Natural killer cell (primary cell): ENCODE measurements around the gene SLC16A9. TPM values are rescaled to one million over a fixed set of nuclear protein-coding genes. Genes with fewer than 3 reads are reported as not detected.
"Not testable (repeated sequence)": the region's sequence is repeated elsewhere in the genome, so short reads cannot be mapped to it uniquely, and the experiment has no call there.

Experiments
- ATAC-seq, 3 donors: fragments of 150-1000 bp in 2 of 3; fragments of 200-7000 bp in 1 of 3; cut with Tn5 transposase; 1 replicate in 1 of 3; 2 replicates in 2 of 3; pipeline ENCODE4 v1.10.0; 2021; ENCODE audit warnings: mild to moderate bottlenecking in 2 of 3, moderate library complexity in 2 of 3
- DNase-seq, 2 donors: peaks; one replicate each; pipeline versions ENCODE4 v3.0.0 to v3.0.0-alpha.2; 2013 to 2021; ENCODE audit warnings: mixed read lengths in 1 of 2
- H3K27ac ChIP-seq: one replicate; pipeline ENCODE4 v1.5.1; 2013; ENCODE audit warnings: mild to moderate bottlenecking, low read length
- H3K27me3 ChIP-seq: one replicate; pipeline ENCODE4 v1.6.1; 2013; ENCODE audit warnings: low read length; ENCODE audit not compliant: control insufficient read depth, insufficient read depth
- H3K36me3 ChIP-seq: one replicate; pipeline ENCODE4 v1.6.1; 2013; ENCODE audit warnings: low read length; ENCODE audit not compliant: control insufficient read depth, insufficient read depth
- H3K4me1 ChIP-seq: one replicate; pipeline ENCODE4 v1.6.1; 2013; ENCODE audit warnings: low read length; ENCODE audit not compliant: control insufficient read depth, insufficient read depth
- H3K4me3 ChIP-seq: one replicate; pipeline ENCODE4 v1.5.1; 2013; ENCODE audit warnings: low read length
- H3K9me3 ChIP-seq: one replicate; pipeline ENCODE4 v1.6.1; 2013; ENCODE audit warnings: low read length; ENCODE audit not compliant: control insufficient read depth, insufficient read depth
- H3K27ac Mint-ChIP-seq, 2 donors: one replicate each; pipeline ENCODE4 v1.8.0; 2022; ENCODE audit warnings: mild to moderate bottlenecking in 2 of 2, mixed read lengths in 2 of 2, moderate library complexity in 1 of 2
- H3K27me3 Mint-ChIP-seq, 2 donors: one replicate each; pipeline ENCODE4 v1.8.0; 2022; ENCODE audit warnings: low read depth in 2 of 2, mixed read lengths in 2 of 2
- H3K36me3 Mint-ChIP-seq: one replicate; pipeline ENCODE4 v1.8.0; 2022; ENCODE audit warnings: mixed read lengths
- H3K4me1 Mint-ChIP-seq, 2 donors: one replicate each; pipeline ENCODE4 v1.8.0; 2022; ENCODE audit warnings: mixed read lengths in 2 of 2
- H3K4me3 Mint-ChIP-seq: one replicate; pipeline ENCODE4 v1.8.0; 2022; ENCODE audit warnings: mild to moderate bottlenecking, moderate library complexity, mixed read lengths
- H3K9me3 Mint-ChIP-seq, 2 donors: one replicate each; pipeline ENCODE4 v1.8.0; 2022; ENCODE audit warnings: mixed read lengths in 2 of 2
- CTCF ChIP-seq: fragments of 200-600 bp; IDR thresholded peaks from one replicate; pipeline ENCODE4 v1.8.0; 2022; ENCODE audit warnings: antibody characterized with exemption
- WGBS: methylation state at CpG from one replicate; pipeline ENCODE4 v1.1.7; 2013; ENCODE audit warnings: missing lambda C conversion rate; ENCODE audit not compliant: insufficient coverage; 5-methylcytosine and 5-hydroxymethylcytosine counted together
- intact Hi-C: fragments of 100-400 bp; cut with micrococcal nuclease; formaldehyde crosslinking; loops from one replicate; pipeline ENCODE4 v1.14.2; 2022
- total RNA-seq, 4 donors: library from RNA; stranded (reverse); fragments of 120-200 nt in 1 of 4; gene quantifications; one replicate each; pipeline versions ENCODE4 v1.2.3 to v1.2.4, GENCODE V29; 2013 to 2022

Gene SLC16A9
- total RNA-seq, 3 donors from 2014 or later (not counting 1 experiment from before 2014, with no cell fraction given), result not detected

GRCh38 chr10:59734014-59734462 lies 24.4 kb upstream of the SLC16A9 start:
- WGBS, result 50% methylated on average over 2 of the region's 3 CpGs
- H3K36me3 Mint-ChIP-seq, result no peaks in the 10 kb centered on the region
- no peaks in the 10 kb centered on the region for H3K4me1 Mint-ChIP-seq
- no peak overlapping the region for H3K4me3 ChIP-seq
- no peak overlapping the region for H3K4me3 Mint-ChIP-seq
- no peak for TF ChIP-seq CTCF
- DNase-seq (no peak), ATAC-seq (no peak)
- no peaks in the 10 kb centered on the region for H3K27me3 ChIP-seq
- H3K4me1 ChIP-seq, result no peaks in the 10 kb centered on the region
- H3K36me3 ChIP-seq, result no peaks in the 10 kb centered on the region
- H3K27me3 Mint-ChIP-seq, result peaks cover 3 to 15% of the 10 kb centered on the region in 2 donors
- no peak overlapping the region for H3K27ac Mint-ChIP-seq
- intact Hi-C loops, result no loop called here
- H3K9me3 ChIP-seq, result no peaks in the 10 kb centered on the region
- H3K9me3 Mint-ChIP-seq, result no peaks in the 10 kb centered on the region
- no peak overlapping the region for H3K27ac ChIP-seq

GRCh38 chr10:59733321-59734013 lies 23.8 kb upstream of the SLC16A9 start:
- H3K4me1 ChIP-seq, H3K9me3 Mint-ChIP-seq, H3K4me3 ChIP-seq, H3K36me3 ChIP-seq, H3K27ac Mint-ChIP-seq, H3K4me3 Mint-ChIP-seq, intact Hi-C loops, H3K27me3 ChIP-seq, H3K27ac ChIP-seq, H3K36me3 Mint-ChIP-seq, H3K4me1 Mint-ChIP-seq, H3K9me3 ChIP-seq, DNase-seq, ATAC-seq: not testable (repeated sequence)
- H3K27me3 Mint-ChIP-seq, result peaks cover 3 to 15% of the 10 kb centered on the region in 2 donors
- WGBS, result 94% methylated on average over 15 of the region's 16 CpGs

GRCh38 chr10:59732849-59733248 lies 23.2 kb upstream of the SLC16A9 start:
- H3K27me3 ChIP-seq, H3K4me1 Mint-ChIP-seq, ATAC-seq, H3K4me3 ChIP-seq, H3K36me3 ChIP-seq, H3K4me1 ChIP-seq, DNase-seq, H3K9me3 ChIP-seq, H3K27ac Mint-ChIP-seq, H3K36me3 Mint-ChIP-seq, H3K4me3 Mint-ChIP-seq, H3K9me3 Mint-ChIP-seq, intact Hi-C loops, H3K27ac ChIP-seq: not testable (repeated sequence)
- 93% methylated on average over 4 of the region's 4 CpGs for WGBS
- peaks cover 3 to 15% of the 10 kb centered on the region in 2 donors for H3K27me3 Mint-ChIP-seq

- H3K27ac ChIP-seq, H3K9me3 Mint-ChIP-seq, intact Hi-C loops, H3K4me1 Mint-ChIP-seq, H3K4me3 ChIP-seq, ATAC-seq, H3K36me3 ChIP-seq, H3K9me3 ChIP-seq, H3K4me3 Mint-ChIP-seq, H3K27ac Mint-ChIP-seq, H3K27me3 Mint-ChIP-seq, H3K36me3 Mint-ChIP-seq, DNase-seq, H3K4me1 ChIP-seq, H3K27me3 ChIP-seq: not testable (repeated sequence)
- 90% methylated on average over 3 of the region's 4 CpGs for WGBS
These were observed 19.5 kb upstream of the SLC16A9 start for GRCh38 chr10:59729167-59729566.
